Heart left ventricle (tissue), 13 donors: Measurements from ENCODE around the gene B3GALT2.

Source experiments
- CTCF ChIP-seq, 12 donors: fragments of 200-600 bp; sonication (generic) in 4 of 12; IDR thresholded peaks; one replicate each; pipeline versions ENCODE4 v1.5.0 to v1.8.0; 2018 to 2022; ENCODE audit warnings: antibody characterized with exemption in 12 of 12, mild to moderate bottlenecking in 5 of 12
- POLR2A ChIP-seq, 2 donors: fragments of 450-650 bp; IDR thresholded peaks; one replicate each; pipeline ENCODE4 v1.6.1; 2017; ENCODE audit warnings: antibody characterized with exemption in 2 of 2, mild to moderate bottlenecking in 2 of 2, moderate library complexity in 2 of 2
- donor health status: ischemic (EF 13 %, LVEDD 7.1; RV severe dilation, severe dysfunction).
- donor health status: DM: no; HTN: yes; CAD: no.
- donor health status: DM: no; HTN: no; CAD: no.
- donor health status: ischemic (EF 25% LVEDD 6.9; RV normal size, moderate dysfunction).
- donor health status: ischemic (EF 25% LVEDD 5.7; RV mildly dilated, moderate dysfunction).
- donor health status: ischemic (EF 35%, LVEDD 5.7; RV mildly dilated, moderate dysfunction).
- donor health status: nonischemic (EF 11% LVEDD 7.7; RV severe dilation, severe dysfunction).
- donor health status: DM: yes; HTN: yes; CAD: no.
- donor health status: PGD.
- donor health status: ischemic (EF 29% LVEDD 5.4; RV normal size, mild dysfunction).
- donor health status: nonischemic (EF 23%, LVEDD 6.1; RV moderate dilation, normal function).

DNA sequence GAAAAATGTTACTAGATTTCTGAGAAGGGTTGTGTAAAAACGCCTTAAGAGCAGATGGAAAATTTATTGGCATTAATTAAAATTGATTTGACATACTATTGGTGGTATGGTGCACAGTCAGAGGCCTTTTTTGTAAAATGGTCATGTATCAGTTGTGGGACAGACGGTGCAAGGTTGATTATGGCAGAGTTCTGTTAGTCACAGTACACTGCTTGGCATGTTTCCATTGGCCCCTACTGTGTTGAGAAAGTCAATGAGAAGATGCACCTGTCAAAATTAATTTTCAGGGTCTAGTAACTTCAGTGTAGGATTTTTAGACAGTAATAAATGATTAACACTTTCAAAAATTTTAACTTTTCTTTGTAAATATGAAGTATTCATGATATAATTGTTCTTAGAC is 4.4 kb downstream of the B3GALT2 start:
- TF ChIP-seq CTCF (IDR thresholded peaks at IDR 0.05) (no peak), POLR2A (IDR thresholded peaks at IDR 0.05) (no peak)
